Activated CD4-positive, alpha-beta T cell treated with anti-CD3 and anti-CD28 coated beads for 1 hour (primary cell): ENCODE measurements around the gene KCTD21.
"Not testable (repeated sequence)": the region's sequence is repeated elsewhere in the genome, so short reads cannot be mapped to it uniquely, and the experiment has no call there.

Experiments used
- DNase-seq: peaks from one replicate; pipeline ENCODE4 v3.0.0-alpha.2; 2020

The KCTD21 gene

GRCh38 chr11:78200061-78200460 lies 11.6 kb upstream of the KCTD21 start:
- DNase-seq: no peak

GRCh38 chr11:78199653-78200015 lies 11.2 kb upstream of the KCTD21 start:
- DNase-seq: no peak

GRCh38 chr11:78199015-78199652 lies 10.7 kb upstream of the KCTD21 start:
- no peak for DNase-seq

- DNase-seq: no peak
Observed at GRCh38 chr11:78197816-78198215, 9.4 kb upstream of the KCTD21 start.

GRCh38 chr11:78196661-78197091 lies 8.2 kb upstream of the KCTD21 start:
- no peak for DNase-seq

GRCh38 chr11:78195917-78196560 lies 7.6 kb upstream of the KCTD21 start:
- DNase-seq: no peak

- no peak for DNase-seq
Observed at GRCh38 chr11:78194490-78194889, 6.1 kb upstream of the KCTD21 start.

GRCh38 chr11:78193806-78194205 lies 5.4 kb upstream of the KCTD21 start:
- no peak for DNase-seq

GRCh38 chr11:78192911-78193351 lies 4.5 kb upstream of the KCTD21 start:
- DNase-seq: no peak

- no peak for DNase-seq
Observed at GRCh38 chr11:78192223-78192719, 3.8 kb upstream of the KCTD21 start.

GRCh38 chr11:78190871-78191538 lies 2.6 kb upstream of the KCTD21 start:
- no peak for DNase-seq

GRCh38 chr11:78190374-78190773 lies 1.9 kb upstream of the KCTD21 start:
- DNase-seq: no peak

- no peak for DNase-seq
Observed at GRCh38 chr11:78189851-78190250, 1.4 kb upstream of the KCTD21 start.

- DNase-seq: no peak
Observed at GRCh38 chr11:78189174-78189724, 823 bp upstream of the KCTD21 start.

- peak; percentile 56 for DNase-seq
Observed at GRCh38 chr11:78187366-78188285, 800 bp downstream of the KCTD21 start.

- no peak for DNase-seq
Observed at GRCh38 chr11:78181185-78181584, 7.2 kb downstream of the KCTD21 start.

GRCh38 chr11:78180751-78181150 lies 7.7 kb downstream of the KCTD21 start:
- no peak for DNase-seq

- no peak for DNase-seq
Observed at GRCh38 chr11:78179459-78180071, 8.9 kb downstream of the KCTD21 start.

- DNase-seq: no peak
Observed at GRCh38 chr11:78177216-78177615, 11.2 kb downstream of the KCTD21 start.

GRCh38 chr11:78176605-78177141 lies 11.8 kb downstream of the KCTD21 start:
- DNase-seq: no peak

- not testable (repeated sequence) for DNase-seq
Observed at GRCh38 chr11:78175862-78176261, 12.6 kb downstream of the KCTD21 start.

GRCh38 chr11:78171951-78172350 lies 16.5 kb downstream of the KCTD21 start:
- no peak for DNase-seq
